ENCODE data around the gene RASGRP1.

RASGRP1 gene

DNA sequence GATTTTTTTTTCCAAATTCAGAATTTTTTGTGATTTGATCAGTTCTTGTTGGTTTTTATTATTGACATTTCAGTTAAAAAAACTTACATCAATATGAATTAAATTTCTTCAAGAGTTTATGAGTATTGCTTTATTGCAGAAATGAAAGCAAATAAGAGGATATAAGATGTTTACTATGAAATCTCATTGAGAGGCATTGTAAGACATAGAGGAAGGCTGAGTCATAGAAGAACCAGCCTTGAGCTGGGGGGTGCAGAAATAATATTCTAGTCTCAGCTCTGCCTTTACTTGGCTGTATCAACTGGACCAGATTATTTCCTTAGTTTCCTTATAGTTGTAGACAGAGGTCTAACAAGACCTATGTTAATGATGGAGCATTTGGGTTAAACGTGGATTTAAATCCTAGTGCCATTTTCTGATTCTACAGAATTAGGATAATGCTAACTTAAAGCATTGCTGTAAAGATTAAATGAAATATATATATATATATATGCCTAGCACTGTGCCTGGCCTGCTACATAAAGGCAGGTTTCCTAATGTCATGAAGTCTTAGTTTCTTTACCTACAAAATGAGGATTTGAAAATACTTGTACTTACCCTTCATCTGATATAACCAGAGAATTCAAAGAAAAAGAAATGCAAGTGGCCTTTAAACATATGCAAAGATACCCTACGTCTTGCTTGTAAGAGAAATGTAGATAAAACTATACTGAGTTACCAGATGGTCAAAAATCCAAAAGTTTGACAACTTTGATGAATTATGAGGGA lies 103.4 kb downstream of the RASGRP1 start:
- Histone ChIP-seq H3K9ac (ENCODE audit: low read length in 2 of 2) (no peak overlapping the region), H3K9me3 (ENCODE audit: control insufficient read depth in 2 of 2, low read length in 2 of 2) (no peaks in the 10 kb centered on the region), H3K4me1 (ENCODE audit: control insufficient read depth, insufficient read depth, low read length) (no peaks in the 10 kb centered on the region), H3K27ac (ENCODE audit: low read length) (no peak overlapping the region), H3K36me3 (ENCODE audit: control insufficient read depth in 2 of 2, insufficient read depth in 2 of 2, low read length in 2 of 2) (no peaks in the 10 kb centered on the region), H3K4me3 (ENCODE audit: low read length in 2 of 2) (no peak overlapping the region), H3K27me3 (ENCODE audit: control insufficient read depth in 1 of 2, insufficient read depth in 2 of 2, low read length in 2 of 2) (no peaks in the 10 kb centered on the region)

DNA sequence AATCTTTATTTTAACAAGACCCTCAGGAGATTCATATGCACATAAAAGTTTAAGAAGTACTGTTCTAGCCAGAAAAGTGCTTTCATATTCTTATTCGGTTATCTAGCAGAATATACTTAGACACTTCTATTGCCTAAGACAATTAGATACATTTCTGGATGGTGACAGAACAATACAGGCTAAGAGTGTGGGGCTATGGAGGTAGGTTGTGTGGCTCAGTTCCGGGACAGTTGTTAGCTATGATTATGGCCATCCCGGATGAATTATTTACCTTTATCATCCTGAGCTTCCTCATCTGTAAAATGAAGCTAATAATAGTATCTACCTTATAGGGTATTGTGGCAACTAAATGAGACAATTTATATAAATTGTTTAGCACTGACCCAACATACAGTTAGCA lies 104.1 kb downstream of the RASGRP1 start:
- Histone ChIP-seq H3K27ac (ENCODE audit: low read length) (no peak overlapping the region), H3K4me1 (ENCODE audit: control insufficient read depth, insufficient read depth, low read length) (no peaks in the 10 kb centered on the region), H3K9ac (ENCODE audit: low read length in 2 of 2) (no peak overlapping the region), H3K36me3 (ENCODE audit: control insufficient read depth in 2 of 2, insufficient read depth in 2 of 2, low read length in 2 of 2) (no peaks in the 10 kb centered on the region), H3K9me3 (ENCODE audit: control insufficient read depth in 2 of 2, low read length in 2 of 2) (no peaks in the 10 kb centered on the region), H3K4me3 (ENCODE audit: low read length in 2 of 2) (no peak overlapping the region), H3K27me3 (ENCODE audit: control insufficient read depth in 1 of 2, insufficient read depth in 2 of 2, low read length in 2 of 2) (no peaks in the 10 kb centered on the region)

DNA sequence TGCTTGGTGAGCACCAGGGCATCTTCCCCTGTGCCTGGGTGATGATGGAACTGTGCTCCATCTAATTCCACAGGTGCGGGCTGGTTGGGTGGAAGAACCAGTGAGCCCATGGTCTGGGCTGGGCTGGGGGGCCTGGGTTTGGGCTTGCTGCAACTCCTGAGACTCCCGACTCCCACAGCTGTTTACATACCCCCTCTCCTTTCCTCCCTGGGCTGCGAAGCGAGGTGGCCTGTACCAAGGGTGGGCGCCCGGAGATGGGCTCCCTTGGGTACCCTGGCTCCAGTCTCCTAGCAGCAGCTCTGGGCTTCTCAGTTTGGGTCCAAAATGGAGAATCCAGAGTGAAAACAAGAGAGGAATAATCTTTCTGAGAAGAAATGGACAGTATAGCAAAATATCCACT lies 105.1 kb downstream of the RASGRP1 start:
- H3K9ac ChIP-seq (ENCODE audit: low read length in 2 of 2) = no peak overlapping the region

DNA sequence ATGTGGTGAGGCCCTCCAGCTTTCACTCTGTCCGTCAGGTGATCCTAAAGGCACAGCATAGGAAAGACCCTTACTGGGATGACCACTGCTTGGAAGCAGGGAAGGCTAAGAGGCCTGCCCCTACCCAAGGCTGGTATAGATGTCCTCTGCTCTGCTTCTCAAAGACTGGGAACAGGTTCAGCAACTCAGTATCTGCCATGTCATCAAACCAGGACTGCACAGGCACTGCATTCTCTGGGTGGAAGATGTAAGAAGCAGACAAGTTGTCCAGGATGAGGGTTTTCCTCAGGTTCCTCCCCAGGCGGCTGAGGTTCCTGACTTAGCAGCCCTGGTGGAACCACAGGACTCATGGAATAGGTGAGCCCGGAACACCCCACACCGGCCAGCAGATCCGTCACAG lies 106.0 kb downstream of the RASGRP1 start:
- Histone ChIP-seq H3K27me3 (ENCODE audit: control insufficient read depth in 1 of 2, insufficient read depth in 2 of 2, low read length in 2 of 2) (no peaks in the 10 kb centered on the region), H3K9ac (ENCODE audit: low read length in 2 of 2) (no peak overlapping the region), H3K4me1 (ENCODE audit: control insufficient read depth, insufficient read depth, low read length) (peaks cover 7% of the 10 kb centered on the region), H3K9me3 (ENCODE audit: control insufficient read depth in 2 of 2, low read length in 2 of 2) (no peaks in the 10 kb centered on the region), H3K4me3 (ENCODE audit: low read length in 2 of 2) (no peak overlapping the region), H3K27ac (ENCODE audit: low read length) (no peak overlapping the region), H3K36me3 (ENCODE audit: control insufficient read depth in 2 of 2, insufficient read depth in 2 of 2, low read length in 2 of 2) (no peaks in the 10 kb centered on the region)

More for the DNA sequence above, 105.1 kb downstream of the RASGRP1 start:
- H3K4me3 ChIP-seq (ENCODE audit: low read length in 2 of 2) = no peak overlapping the region
- H3K27ac ChIP-seq (ENCODE audit: low read length) = no peak overlapping the region
- H3K27me3 ChIP-seq (ENCODE audit: control insufficient read depth in 1 of 2, insufficient read depth in 2 of 2, low read length in 2 of 2) = no peaks in the 10 kb centered on the region
- no peaks in the 10 kb centered on the region for H3K9me3 ChIP-seq (ENCODE audit: control insufficient read depth in 2 of 2, low read length in 2 of 2)
- H3K4me1 ChIP-seq (ENCODE audit: control insufficient read depth, insufficient read depth, low read length) = peaks cover 7% of the 10 kb centered on the region
- no peaks in the 10 kb centered on the region for H3K36me3 ChIP-seq (ENCODE audit: control insufficient read depth in 2 of 2, insufficient read depth in 2 of 2, low read length in 2 of 2)

DNA sequence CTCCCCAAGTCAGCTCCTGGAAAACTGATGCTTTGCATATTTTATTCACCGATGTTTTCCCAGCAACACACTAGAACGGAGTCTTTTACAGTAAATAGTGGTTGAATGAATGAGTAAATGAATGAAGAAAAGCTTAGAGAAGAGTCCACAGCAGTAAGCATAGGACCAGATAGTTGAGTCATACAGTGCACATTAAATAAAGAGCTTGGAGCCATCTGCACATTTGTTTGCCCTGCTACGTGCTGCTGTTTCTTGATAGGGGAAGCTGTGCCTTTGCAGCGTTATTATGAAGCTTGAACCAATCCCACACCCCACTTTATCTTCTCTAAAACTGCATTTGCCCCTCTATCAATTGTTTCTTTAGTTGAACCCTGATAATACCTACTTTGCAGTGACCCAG lies 109.5 kb downstream of the RASGRP1 start:
- Histone ChIP-seq H3K27me3 (ENCODE audit: control insufficient read depth in 1 of 2, insufficient read depth in 2 of 2, low read length in 2 of 2) (no peaks in the 10 kb centered on the region), H3K4me1 (ENCODE audit: control insufficient read depth, insufficient read depth, low read length) (peaks cover 7% of the 10 kb centered on the region), H3K9me3 (ENCODE audit: control insufficient read depth in 2 of 2, low read length in 2 of 2) (no peaks in the 10 kb centered on the region), H3K4me3 (ENCODE audit: low read length in 2 of 2) (peak overlapping the region; percentile 91 to 96), H3K36me3 (ENCODE audit: control insufficient read depth in 2 of 2, insufficient read depth in 2 of 2, low read length in 2 of 2) (no peaks in the 10 kb centered on the region), H3K27ac (ENCODE audit: low read length) (no peak overlapping the region), H3K9ac (ENCODE audit: low read length in 2 of 2) (peak overlapping the region; percentile 90 to 98)

DNA sequence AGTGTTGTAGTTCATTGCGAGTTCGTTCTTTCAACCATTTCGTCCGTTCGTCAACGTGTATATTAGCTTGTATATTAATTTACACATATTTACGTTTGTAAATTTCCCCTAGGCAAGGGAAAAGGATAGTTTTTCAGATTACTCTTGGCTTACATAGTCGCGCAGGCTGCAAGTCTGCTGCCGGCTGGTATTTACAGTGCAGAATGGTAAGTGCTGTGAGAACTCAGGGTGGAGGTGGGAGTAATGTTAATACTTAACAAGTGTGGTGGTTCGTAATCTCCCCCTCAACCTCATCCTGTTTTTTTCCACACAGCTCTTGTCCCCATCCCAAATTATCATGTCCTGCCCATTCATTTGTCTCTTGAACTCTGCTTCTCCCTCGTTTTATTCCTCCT lies 109.9 kb downstream of the RASGRP1 start:
- Histone ChIP-seq H3K27ac (ENCODE audit: low read length) (peak overlapping the region; percentile 79), H3K27me3 (ENCODE audit: control insufficient read depth in 1 of 2, insufficient read depth in 2 of 2, low read length in 2 of 2) (no peaks in the 10 kb centered on the region), H3K9me3 (ENCODE audit: control insufficient read depth in 2 of 2, low read length in 2 of 2) (no peaks in the 10 kb centered on the region), H3K4me3 (ENCODE audit: low read length in 2 of 2) (peak overlapping the region; percentile 91 to 96), H3K4me1 (ENCODE audit: control insufficient read depth, insufficient read depth, low read length) (peaks cover 7% of the 10 kb centered on the region), H3K9ac (ENCODE audit: low read length in 2 of 2) (peak overlapping the region; percentile 90 to 98), H3K36me3 (ENCODE audit: control insufficient read depth in 2 of 2, insufficient read depth in 2 of 2, low read length in 2 of 2) (no peaks in the 10 kb centered on the region)

DNA sequence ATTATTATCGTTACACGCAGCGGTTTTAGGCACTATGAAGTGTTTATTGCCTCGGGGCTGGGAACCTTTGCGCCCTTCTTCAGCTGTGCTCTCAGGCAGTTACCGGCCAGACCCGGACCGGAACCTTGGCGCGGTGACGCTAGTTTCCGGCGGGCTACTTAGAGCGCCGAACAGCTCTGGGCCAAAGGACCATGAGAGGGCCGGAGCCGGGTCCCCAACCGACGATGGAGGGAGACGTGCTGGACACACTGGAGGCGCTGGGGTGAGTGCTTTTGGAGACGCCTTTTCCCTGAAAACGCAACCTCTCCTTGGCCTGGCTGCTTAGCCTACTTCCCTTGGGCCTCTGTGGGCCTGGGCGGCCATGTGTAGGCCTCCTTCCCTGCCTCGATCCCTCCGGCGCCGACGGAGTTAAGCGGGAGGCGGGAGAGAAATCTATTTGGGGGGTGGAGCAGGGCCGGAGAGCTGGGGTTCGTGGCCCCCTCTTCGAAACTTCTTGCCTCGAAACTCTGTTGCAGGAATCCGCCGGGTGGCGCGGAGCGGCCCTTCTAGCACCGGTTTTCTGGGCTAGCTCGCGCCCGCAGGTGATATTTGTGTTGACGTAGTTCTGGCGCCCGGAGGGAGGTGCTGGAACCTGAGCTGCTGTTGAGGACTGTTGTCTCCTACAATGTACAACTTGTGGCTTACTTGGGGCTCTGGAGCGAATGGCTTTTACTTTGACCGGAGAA lies 110.5 kb downstream of the RASGRP1 start, which contains the start of gene FAM98B:
FAM98B (plus strand) TSS at position 157 of the 725 bp plus-strand sequence; CDS start at position 192, 35 bp downstream.
- Histone ChIP-seq H3K36me3 (ENCODE audit: control insufficient read depth in 2 of 2, insufficient read depth in 2 of 2, low read length in 2 of 2) (no peaks in the 10 kb centered on the region), H3K27me3 (ENCODE audit: control insufficient read depth in 1 of 2, insufficient read depth in 2 of 2, low read length in 2 of 2) (no peaks in the 10 kb centered on the region), H3K9me3 (ENCODE audit: control insufficient read depth in 2 of 2, low read length in 2 of 2) (no peaks in the 10 kb centered on the region), H3K4me3 (ENCODE audit: low read length in 2 of 2) (peak within 1 kb of the TSS; percentile 91 to 96), H3K27ac (ENCODE audit: low read length) (peak within 1 kb of the TSS; percentile 79), H3K9ac (ENCODE audit: low read length in 2 of 2) (peak within 1 kb of the TSS; percentile 90 to 98), H3K4me1 (ENCODE audit: control insufficient read depth, insufficient read depth, low read length) (peaks cover 7% of the 10 kb centered on the region)

DNA sequence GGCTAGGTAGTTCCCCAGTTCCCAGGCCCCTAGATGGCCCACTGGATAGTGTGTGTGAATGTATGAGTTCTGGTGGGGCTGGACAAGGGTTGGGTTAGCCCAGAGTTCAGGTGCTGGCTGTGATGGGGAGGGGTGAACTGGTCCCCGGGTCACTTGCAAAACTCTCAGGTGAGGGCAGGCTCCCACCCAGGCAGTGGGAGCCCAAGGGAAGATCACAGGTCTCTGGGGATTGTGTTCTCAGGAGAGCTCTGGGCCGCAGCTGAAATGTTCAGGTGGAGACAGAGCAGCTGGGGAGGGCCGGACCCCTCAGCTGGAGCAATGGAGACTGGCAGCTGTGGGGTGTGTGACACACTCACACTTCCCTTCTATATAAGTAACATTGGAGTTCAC lies 123.5 kb downstream of the RASGRP1 start:
- peaks cover 6% of the 10 kb centered on the region for H3K4me1 ChIP-seq (ENCODE audit: control insufficient read depth, insufficient read depth, low read length)
- H3K27ac ChIP-seq (ENCODE audit: low read length) = no peak overlapping the region
- no peaks in the 10 kb centered on the region for H3K36me3 ChIP-seq (ENCODE audit: control insufficient read depth in 2 of 2, insufficient read depth in 2 of 2, low read length in 2 of 2)
- H3K9ac ChIP-seq (ENCODE audit: low read length in 2 of 2) = no peak overlapping the region
- H3K9me3 ChIP-seq (ENCODE audit: control insufficient read depth in 2 of 2, low read length in 2 of 2) = no peaks in the 10 kb centered on the region
- H3K4me3 ChIP-seq (ENCODE audit: low read length in 2 of 2) = no peak overlapping the region
- H3K27me3 ChIP-seq (ENCODE audit: control insufficient read depth in 1 of 2, insufficient read depth in 2 of 2, low read length in 2 of 2) = no peaks in the 10 kb centered on the region

DNA sequence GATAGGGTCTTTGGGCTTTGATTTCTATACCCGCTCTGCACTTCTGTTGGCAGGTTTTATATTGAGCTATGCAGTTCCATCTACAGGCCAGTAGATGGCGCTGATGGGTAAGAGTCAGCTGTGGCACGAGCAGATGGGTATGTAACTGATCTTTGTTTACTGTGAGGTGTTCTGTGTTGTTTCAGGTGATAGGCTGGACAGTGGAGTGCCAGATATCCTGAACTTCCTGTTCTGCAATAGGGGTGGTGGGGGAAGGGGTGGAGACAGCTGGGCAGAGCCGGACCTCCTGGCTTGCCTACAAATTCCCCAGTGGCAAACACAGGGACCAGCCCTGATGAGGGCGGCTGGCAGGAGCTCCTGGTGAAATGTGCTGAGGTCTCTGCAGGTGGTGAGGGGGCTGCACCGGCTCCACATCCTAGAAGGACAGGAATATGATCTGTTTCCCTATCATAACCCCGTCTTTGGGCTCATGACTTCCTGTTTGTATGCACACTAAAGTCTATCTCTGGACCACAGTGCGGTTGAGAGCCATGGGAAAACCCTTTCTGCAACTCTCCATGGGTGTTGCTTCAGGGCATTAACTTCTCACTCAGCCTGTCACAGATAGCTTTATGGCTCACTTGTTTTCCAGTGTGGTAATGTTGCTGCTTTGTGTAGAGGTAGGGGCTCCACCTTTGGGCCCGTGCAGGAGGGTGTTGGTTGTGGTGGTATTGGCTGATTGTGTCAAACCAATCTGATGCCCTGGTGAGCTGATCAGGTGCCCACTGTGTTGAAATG lies 124.1 kb downstream of the RASGRP1 start:
- H3K27ac ChIP-seq (ENCODE audit: low read length) = no peak overlapping the region
- no peaks in the 10 kb centered on the region for H3K36me3 ChIP-seq (ENCODE audit: control insufficient read depth in 2 of 2, insufficient read depth in 2 of 2, low read length in 2 of 2)
- H3K4me1 ChIP-seq (ENCODE audit: control insufficient read depth, insufficient read depth, low read length) = peaks cover 6% of the 10 kb centered on the region
- H3K27me3 ChIP-seq (ENCODE audit: control insufficient read depth in 1 of 2, insufficient read depth in 2 of 2, low read length in 2 of 2) = no peaks in the 10 kb centered on the region
- peak overlapping the region in 1 of 2 donors; percentile 41 for H3K4me3 ChIP-seq (ENCODE audit: low read length in 2 of 2)
- H3K9ac ChIP-seq (ENCODE audit: low read length in 2 of 2) = no peak overlapping the region
- no peaks in the 10 kb centered on the region for H3K9me3 ChIP-seq (ENCODE audit: control insufficient read depth in 2 of 2, low read length in 2 of 2)
